ENCODE results near the gene TAF6.
A peak's percentile ranks its signal among the peaks of the same experiment; 100 is the strongest.
"Not testable (repeated sequence)": the region's sequence is repeated elsewhere in the genome, so short reads cannot be mapped to it uniquely, and the experiment has no call there.

Gene TAF6

DNA sequence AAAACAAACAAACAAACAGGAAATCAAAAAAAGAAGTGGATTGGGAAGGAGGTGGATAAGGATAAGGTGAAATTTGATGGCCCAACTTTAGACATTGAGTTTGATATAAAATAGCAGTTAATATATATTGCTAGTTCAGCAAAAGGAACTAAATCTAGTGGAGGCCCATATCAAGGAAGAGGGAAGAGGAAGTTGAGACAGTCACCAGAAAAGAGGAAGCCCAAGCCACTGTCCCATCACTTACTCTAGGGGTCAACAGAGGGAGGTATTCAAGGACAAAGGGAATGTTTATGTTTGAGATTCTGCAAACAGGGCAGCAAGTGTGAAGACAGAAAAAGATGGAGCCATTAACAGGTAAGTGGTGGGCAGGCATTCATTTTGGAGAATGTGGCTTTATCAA lies 33.2 kb upstream of the TAF6 start:
- no peak for DNase-seq

DNA sequence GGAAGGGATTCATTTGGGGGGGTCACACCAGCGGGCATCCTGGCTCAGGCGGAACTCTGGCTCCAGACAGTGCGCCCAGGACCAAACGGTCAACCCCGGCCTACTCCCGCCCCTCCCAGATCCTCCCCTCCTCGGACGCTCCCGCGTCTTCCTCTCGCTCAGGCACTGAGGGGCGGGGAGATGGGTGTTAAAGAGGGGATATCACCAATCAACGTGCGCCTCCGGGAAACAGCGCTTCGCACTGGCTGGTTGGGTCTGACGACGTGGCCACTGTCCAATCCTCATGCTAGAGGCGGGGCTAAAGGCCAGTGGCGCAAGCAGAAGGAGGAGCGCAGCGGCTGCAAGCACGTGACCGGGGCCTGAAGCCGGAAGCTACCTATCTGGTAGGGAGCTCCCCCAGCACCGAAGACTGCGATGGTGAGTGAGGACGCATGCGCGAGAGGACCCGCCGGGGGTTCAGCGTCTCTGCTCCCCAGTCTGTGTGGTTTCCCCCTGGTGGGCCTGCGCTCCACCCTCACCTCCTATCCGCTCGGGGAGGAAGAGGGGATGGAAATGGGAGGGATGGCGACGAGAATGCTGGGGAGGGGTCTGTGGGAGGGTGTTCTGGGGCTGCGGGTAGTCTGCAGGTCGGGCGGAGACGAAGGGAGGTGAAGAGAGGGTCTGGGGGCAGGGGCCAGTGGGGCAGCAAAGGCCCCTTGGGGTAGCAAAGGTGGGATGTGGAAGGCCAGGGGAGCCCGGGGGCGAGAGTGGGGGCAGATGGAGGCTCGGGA lies 29.6 kb upstream of the TAF6 start, which contains the start of gene LAMTOR4:
LAMTOR4 (plus strand) TSS at position 360 of the 770 bp plus-strand sequence; CDS start at position 415, 55 bp downstream.
- DNase-seq: peak; percentile 94

DNA sequence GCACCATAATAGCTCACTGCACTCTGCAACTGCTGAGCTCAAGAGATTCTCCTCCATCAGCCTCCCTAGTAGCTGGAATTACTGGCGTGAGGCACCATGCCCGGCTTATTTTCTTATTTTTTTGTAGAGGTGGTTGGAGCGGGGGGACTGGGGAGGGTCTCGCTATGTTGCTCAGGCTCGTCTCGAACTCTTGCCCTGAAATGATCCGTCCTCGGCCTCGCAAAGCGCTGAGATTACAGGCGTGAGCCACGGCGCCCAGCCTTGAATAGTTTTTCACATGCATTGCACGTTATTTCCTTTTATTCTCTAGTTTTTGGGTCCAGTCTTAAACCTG lies 29.0 kb upstream of the TAF6 start:
- DNase-seq: no peak

DNA sequence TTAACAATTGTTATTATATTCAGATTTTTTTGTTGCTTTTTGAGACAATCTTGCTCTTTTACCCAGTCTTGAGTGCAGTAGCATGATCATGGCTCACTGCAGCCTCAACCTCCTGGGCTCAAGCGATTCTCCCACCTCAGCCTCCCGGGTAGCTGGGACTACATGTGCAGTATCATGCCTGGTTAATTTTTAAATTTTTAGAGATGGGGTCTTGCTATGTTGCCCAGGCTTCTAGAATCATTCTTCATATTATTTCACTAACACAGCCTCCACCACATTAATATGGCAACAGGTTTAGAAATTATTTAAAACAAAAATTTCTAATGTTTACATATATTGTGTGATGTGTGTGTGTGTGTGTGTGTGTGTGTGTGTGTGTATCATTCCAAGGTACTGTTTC lies 28.1 kb upstream of the TAF6 start:
- DNase-seq: no peak

DNA sequence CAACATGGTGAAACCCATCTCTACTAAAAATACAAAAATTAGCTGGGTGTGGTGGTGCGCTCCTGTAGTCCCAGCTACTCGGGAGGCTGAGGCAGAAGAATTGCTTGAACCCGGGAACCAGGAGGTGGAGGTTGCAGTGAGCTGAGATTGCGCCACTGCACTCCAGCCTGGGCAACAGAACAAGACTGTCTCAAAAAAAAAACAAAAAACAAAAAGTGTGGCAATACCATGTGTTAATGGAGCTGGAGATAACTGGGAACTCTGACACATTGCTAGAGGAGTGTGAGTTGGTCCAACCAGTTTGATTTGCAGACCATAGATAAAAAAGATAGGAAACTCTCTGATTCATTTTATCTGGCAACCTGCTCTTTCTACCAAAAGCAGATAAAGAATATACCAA lies 27.2 kb upstream of the TAF6 start:
- not testable (repeated sequence) for DNase-seq

DNA sequence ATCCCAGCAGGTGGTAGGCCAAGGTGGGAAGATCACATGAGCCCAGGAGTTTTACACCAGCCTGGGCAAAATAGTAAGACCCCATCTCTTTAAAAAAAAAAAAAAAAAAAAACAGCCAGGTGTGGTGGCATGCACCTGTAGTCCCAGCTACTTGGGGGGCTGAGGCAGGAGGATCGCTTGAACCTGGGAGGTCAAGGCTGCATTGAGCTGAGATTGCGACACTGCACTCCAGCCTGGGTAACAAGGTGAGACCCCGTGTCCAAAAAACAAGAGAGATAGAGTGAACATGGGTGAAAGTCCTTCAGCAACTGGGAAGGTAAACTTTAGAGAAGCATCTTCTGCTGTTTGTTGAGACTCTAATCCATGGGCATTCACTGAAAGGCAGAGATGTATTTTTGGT lies 23.3 kb upstream of the TAF6 start:
- no peak for DNase-seq

DNA sequence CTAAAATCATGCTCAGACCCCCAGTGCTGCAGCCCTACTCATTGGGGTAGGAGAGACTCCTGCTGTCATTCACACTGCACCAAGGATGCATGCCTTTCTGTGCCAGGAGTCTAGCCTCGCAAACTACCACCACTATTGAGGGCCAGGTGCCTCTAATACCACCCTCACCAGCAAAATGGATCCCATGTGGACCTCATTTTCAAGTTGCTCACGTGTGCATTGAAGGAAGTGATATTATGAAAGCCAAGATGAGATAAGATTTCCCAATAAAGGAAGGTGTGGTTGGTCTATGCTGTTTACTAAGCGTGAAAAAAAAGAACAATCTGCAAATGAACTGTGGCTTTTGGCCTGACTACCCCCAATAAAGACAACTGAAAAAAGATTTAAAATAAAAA lies 22.4 kb upstream of the TAF6 start:
- DNase-seq: no peak

DNA sequence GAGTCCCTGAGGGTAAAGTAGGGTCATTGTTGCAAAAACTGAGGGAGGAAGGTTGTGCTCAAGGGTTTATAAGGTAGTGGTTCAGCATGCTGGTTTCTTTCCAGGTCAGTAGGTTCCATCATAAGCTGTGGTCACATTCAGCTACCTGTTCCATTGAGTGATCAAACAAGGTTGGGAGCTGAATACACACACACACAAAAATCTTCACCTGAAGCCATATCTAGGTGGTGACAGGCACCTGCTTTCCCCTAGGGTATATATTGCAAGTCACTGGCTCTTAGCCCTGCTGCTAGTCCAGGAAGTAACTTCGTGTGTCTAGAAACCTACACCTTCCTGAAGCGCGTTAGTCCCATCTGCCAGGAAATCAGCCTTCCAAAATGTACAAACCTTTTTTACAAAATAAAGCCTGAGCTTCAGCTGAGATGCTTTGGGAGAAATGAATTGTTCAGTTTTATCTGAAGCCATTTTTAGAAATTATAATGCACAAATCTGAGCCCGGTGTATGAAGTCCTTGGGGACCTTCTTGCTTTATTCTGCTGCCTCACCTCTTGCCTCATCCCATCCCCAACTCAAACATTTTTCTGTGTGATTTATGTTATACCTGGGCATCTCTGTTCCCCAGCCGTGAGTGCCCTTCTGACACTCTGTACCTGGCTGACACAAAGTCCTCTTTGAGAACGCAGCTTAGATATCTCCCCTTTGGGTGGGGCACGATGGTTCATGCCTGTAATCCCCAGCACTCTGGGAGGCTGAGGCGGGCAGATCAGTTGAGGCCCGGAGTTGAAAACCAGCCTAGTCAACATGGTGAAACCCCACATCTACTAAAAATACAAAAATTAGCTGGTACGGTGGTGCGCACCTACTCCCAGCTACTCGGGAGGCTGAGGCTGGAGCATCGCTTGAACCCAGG lies 18.9 kb upstream of the TAF6 start:
- DNase-seq: no peak

DNA sequence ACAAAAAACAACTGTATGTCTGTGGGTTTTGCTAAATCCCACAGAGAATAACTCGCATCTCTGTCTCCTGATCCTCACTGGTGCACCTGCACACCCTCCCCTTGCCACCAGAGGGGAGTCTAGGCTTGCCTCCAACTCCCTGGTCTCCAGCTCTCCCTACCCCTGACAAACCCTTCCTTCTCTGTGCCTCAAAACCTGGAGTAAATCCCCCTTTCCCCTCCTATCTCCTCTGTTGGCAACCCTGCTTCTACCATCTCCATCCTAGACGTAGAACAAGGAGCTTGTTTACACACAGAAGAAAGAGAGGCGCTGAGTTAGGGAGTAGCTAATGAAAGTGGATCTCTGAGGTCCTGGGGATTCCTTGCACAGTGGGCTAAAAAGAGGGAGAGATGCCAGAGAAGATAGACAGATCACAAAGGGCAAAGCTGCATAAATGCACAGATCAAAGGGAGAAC lies 13.6 kb upstream of the TAF6 start:
- peak; percentile 14 for DNase-seq

DNA sequence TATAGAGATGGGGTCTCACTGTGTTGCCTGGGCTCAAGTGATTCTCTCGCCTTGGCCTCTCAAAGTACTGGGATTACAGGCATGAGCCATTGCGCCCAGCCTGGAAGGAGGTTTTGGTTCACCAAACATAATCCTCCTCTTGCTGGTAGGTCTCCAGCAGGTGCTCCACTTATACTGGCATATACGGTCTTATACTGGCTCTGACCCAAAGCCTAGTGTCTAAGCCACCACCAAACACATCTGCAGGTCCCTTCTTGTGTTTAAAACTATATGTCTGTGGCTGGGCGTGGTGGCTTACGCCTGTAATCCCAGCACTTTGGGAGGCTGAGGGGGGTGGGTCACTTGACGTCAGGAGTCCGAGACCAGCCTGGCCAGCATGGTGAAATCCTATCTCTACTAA lies 13.0 kb upstream of the TAF6 start:
- DNase-seq: no peak

DNA sequence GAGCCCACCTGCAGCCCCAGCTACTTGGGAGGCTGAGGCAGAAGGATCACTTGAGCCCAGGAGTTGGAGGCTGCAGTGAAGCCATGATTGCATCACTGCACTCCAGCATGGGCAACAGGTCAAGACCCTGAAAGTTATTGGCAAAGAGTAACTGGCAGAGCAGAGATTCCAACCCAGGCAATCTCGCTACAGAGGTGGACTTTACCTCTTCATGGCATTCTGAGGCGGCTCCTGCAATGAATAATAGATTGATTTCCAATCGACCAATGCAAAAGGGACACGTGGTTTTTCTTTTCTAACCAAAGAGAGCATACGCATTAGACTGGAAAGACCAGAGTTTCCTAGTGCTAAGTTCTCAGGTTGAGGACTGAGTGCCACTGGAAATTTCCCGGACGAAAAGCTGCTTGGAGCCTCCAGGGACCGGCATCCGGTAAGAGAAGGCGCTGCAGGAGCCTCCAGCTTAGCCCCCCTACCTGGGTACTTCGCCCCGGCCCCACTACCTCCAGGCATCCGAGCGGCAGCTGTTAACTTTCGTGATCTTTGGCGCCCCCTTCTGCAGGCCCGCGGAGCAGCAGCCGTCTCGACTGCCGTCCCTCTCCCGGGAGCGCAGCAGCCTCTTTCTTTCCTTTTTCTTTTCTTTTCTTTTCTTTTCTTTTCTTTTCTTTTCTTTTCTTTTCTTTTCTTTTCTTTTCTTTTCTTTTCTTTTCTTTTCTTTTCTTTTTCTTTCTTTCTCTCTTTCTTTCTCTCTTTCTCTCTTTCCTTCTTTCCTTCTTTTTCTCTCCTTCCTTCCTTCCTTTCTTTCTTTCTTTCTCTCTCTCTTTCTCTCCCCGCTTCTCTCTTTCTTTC lies 11.7 kb upstream of the TAF6 start:
- DNase-seq: peak; percentile 27

DNA sequence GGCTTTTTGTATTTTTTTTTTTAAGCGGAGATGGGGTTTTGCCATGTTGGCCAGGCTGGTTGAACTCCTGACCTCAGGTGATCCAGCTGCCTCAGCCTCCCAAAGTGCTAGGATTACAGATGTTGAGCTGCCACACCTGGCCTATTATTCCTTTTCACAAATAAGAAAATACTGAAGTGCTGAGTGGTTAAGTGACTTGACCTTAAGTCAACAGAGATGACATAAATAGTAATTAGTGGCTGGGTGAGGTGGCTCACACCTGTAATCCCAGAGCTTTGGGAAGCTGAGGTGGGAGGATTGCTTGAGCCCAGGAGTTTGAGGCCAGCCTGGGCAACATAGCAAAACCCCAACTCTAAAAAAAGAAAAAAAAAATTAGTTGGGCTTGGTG lies 11.1 kb upstream of the TAF6 start:
- peak; percentile 31 for DNase-seq

DNA sequence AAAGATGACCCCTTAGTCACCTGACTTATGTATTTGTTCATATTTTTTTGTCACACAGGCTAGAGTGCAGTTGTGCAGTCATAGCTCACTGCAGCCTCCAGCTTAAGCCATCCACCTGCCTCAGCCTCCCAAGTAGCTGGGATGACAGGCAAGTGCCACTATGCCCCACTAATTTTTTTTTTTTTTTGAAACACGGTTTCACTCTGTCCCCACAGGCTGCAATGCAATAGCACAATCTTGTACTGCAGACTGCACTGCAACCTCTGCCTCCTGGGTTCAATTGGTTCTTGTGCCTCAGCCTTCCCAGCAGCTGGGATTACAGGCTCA lies 9.4 kb upstream of the TAF6 start:
- DNase-seq: no peak

DNA sequence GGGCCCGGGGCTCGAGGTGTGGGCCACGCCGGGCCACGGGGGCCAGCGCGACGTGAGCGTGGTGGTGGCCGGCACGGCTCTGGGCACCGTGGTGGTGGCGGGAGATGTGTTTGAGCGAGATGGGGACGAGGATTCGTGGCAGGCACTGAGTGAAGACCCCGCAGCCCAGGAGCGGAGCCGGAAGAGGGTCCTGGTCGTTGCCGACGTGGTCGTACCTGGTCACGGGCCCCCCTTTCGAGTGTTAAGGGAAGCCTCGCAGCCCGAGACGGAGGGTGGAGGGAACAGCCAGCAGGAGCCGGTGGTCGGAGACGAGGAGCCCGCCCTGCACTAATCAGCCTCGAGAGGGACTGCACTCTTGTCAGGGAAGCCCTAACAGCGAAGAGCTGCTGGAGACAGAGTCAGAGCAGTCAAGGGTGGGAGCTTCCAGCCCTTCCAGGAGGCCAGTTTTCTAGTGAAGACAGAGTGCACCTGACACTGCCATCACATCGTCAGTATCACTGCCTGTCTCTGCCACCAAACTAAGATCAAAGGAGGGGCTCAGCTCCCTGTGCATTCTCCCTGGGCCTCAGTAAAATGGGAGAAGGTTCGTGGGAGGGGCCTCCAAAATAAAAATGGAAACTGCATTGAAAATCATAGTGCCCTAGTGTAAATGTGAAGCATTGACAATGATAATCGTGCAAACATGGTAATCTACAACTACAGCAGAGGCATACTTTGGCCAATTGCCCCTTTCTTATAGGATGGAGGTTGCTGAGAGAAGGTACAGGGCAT lies 8.9 kb upstream of the TAF6 start:
- no peak for DNase-seq

DNA sequence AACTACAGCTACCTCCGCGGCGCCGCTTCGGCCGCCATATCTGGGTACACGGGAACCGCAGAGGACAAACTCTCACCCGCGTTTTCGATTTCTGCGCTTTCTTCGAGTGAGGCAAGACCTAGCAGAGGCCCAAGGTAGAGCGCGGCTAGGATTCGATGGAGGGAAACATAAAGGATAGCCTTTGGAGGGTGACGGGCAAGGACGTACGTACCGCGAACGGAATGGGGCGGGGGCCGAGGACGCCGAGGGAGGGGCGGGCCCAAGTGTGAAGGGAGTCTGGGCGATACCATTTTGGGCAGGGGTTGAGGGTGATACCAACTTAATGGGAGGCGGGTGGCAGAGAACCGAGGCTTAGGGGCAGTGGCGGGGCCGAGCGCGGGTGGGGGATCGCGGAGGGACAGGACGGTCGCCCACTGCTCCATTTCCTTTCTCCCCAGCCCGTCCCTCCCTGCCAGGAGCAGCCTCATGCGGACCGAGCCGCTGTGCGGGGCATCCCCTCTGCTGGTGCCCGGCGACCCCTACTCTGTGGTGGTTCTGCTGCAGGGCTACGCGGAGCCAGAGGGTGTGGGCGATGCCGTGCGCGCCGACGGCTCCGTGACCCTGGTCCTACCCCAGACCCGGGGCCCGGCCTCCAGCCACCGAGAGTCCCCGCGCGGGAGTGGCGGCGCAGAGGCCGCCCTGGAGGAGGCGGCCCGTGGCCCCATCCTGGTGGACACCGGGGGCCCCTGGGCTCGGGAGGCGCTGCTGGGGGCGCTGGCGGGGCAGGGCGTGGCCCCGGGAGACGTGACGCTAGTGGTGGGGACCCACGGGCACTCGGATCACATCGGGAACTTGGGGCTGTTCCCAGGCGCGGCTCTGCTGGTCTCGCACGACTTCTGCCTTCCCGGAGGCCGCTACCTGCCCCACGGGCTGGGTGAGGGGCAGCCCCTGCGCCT lies 8.0 kb upstream of the TAF6 start, which contains the start of gene MBLAC1:
MBLAC1 (plus strand) TSS at position 37 of the 935 bp plus-strand sequence; CDS start at position 466, 429 bp downstream.
- DNase-seq: peak; percentile 59

DNA sequence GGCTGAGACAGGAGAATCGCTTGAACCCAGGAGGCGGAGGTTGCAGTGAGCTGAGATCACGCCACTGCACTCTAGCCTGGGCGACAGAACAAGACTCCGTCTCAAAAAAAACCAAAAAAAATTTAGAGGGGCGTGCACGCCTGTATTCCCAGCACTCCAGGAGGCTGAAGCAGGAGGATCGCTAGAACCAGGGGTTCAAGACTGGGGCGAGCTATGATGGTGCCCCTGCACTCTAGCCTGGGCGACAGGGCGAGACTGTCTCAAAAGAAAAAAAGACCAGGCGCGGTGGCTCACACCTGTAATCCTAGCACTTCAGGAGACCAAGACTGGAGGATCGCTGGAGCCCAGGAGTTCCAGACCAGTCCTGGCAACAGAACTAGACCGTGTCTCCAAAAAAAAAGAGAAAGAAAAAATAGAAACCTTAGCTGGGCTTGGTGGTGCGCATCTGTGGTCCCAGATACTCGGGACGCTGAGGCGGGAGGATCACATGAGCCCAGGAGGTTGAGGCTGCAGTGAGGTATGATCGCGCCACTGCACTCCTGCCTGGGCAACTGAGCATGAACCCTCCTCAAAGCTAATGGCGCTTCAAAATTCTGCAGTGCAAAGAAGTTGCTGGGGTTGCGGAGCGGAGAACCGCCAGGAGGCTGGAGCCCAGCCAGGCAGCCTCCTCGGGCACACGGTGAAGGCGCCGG lies 7.2 kb upstream of the TAF6 start:
- no peak for DNase-seq

DNA sequence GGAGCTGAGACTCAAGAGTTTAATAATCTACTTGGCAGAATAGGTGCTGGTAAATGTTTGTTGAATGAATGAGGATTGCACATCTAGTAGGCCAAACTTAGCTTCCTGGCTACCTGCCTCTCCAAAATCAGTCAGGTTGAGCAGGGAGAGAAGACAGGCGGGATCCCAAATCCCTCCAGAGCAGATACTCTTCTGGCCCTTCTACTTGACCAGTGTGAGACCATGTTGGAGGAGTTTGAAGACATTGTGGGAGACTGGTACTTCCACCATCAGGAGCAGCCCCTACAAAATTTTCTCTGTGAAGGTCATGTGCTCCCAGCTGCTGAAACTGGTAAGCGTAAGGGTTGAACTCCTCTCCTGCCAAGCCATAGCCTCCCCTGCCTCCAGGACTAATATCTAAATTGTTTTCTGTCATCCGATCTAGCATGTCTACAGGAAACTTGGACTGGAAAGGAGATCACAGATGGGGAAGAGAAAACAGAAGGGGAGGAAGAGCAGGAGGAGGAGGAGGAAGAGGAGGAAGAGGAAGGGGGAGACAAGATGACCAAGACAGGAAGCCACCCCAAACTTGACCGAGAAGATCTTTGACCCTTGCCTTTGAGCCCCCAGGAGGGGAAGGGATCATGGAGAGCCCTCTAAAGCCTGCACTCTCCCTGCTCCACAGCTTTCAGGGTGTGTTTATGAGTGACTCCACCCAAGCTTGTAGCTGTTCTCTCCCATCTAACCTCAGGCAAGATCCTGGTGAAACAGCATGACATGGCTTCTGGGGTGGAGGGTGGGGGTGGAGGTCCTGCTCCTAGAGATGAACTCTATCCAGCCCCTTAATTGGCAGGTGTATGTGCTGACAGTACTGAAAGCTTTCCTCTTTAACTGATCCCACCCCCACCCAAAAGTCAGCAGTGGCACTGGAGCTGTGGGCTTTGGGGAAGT lies 5.4 kb upstream of the TAF6 start:
- DNase-seq: no peak

DNA sequence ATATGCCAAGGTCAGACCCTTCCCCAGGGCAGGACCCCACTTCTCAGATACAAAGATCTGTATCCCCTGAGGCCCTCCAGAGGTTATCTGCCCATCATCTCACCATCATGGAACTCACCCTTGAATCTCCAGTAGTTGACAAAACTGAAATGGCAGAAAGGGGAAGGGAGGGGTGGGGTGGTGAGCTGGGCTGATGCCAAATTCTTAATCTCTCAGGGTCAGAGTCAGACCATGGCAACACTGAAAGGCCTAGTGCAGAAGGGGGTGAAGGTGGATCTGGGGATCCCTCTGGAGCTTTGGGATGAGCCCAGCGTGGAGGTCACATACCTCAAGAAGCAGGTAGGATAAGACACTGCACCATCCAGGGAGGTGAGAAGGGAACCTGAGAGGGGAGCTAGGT lies 3.4 kb upstream of the TAF6 start:
- no peak for DNase-seq

DNA sequence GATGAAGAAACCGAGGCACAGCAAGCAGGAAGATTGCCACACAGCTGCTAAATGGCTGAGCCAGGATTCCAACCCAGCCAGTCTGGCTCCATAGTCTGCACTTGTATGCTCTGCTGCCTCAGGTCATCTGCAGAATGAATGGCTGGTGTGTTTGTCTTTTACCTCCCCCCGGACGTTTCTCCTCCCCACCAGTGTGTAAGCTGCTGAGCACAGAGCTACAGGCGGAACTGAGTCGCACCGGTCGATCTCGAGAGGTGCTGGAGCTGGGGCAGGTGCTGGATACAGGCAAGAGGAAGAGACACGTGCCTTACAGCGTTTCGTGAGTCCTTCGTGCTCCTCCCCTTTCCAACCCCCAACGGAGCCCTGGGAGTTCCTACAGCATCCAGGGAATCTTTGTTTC lies 2.9 kb upstream of the TAF6 start:
- peak; percentile 85 for DNase-seq

DNA sequence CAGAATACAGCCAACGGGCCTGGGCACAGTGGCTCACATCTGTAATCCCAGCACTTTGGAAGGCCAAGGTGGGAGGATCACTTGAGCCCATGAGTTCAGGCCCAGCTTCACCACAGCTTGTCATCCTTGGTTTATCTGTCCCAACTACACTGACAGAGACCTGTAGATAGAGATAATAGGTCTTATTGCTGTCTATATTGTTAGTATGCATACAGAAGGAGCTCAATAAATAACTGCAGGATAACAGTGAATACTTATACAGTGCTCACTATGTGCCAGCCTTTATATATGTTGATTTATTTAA lies 1.5 kb upstream of the TAF6 start:
- DNase-seq: no peak

Measured in NCI-H510A treated with DMSO at 0.1 percent for 48 hours (cell line).